ENCODE data around the gene LUC7L2. TPM values are rescaled to one million over a fixed set of nuclear protein-coding genes. Genes with fewer than 3 reads are reported as not detected.
"Not testable (repeated sequence)": the region's sequence is repeated elsewhere in the genome, so short reads cannot be mapped to it uniquely, and the experiment has no call there.

Gene LUC7L2
- total RNA-seq, 1 donor from 2014 or later, result 172 TPM

- H3K36me3 Mint-ChIP-seq (ENCODE audit: low read depth), result peaks cover 31% of the 10 kb centered on the region
- not testable (repeated sequence) for H3K9me3 Mint-ChIP-seq, H3K4me3 Mint-ChIP-seq
Observed at GRCh38 chr7:139425701-139426100, 66.0 kb downstream of the LUC7L2 start.

GRCh38 chr7:139426258-139427028 lies 66.7 kb downstream of the LUC7L2 start:
- H3K36me3 Mint-ChIP-seq (ENCODE audit: low read depth), result peaks cover 26% of the 10 kb centered on the region
- no peaks in the 10 kb centered on the region for H3K4me1 Mint-ChIP-seq
- H3K9me3 Mint-ChIP-seq, result no peaks in the 10 kb centered on the region
- intact Hi-C loops (cut with micrococcal nuclease), result no loop called here
- H3K27me3 Mint-ChIP-seq, result no peaks in the 10 kb centered on the region
- no peak for DNase-seq
- no peak overlapping the region for H3K27ac Mint-ChIP-seq
- H3K4me3 Mint-ChIP-seq, result no peak overlapping the region

More at GRCh38 chr7:139425701-139426100, 66.0 kb downstream of the LUC7L2 start:
- intact Hi-C loops (cut with micrococcal nuclease); H3K27ac Mint-ChIP-seq; H3K4me1 Mint-ChIP-seq; H3K27me3 Mint-ChIP-seq; DNase-seq: not testable (repeated sequence)

- Mint-ChIP-seq H3K27ac (no peak overlapping the region), H3K4me1 (no peaks in the 10 kb centered on the region), H3K27me3 (no peaks in the 10 kb centered on the region), H3K4me3 (no peak overlapping the region), H3K36me3 (ENCODE audit: low read depth) (peaks cover 23% of the 10 kb centered on the region), H3K9me3 (no peaks in the 10 kb centered on the region)
- no peak for DNase-seq
- intact Hi-C loops (cut with micrococcal nuclease), result no loop called here
Observed at GRCh38 chr7:139427029-139427420, 67.3 kb downstream of the LUC7L2 start.

- no peak overlapping the region for H3K4me3 Mint-ChIP-seq
- DNase-seq, result no peak
- H3K27me3 Mint-ChIP-seq, result no peaks in the 10 kb centered on the region
- intact Hi-C loops (cut with micrococcal nuclease), result no loop called here
- H3K27ac Mint-ChIP-seq, result no peak overlapping the region
- H3K9me3 Mint-ChIP-seq, result no peaks in the 10 kb centered on the region
- H3K36me3 Mint-ChIP-seq (ENCODE audit: low read depth), result peaks cover 17% of the 10 kb centered on the region
- no peaks in the 10 kb centered on the region for H3K4me1 Mint-ChIP-seq
Observed at GRCh38 chr7:139427788-139428187, 68.1 kb downstream of the LUC7L2 start.

- intact Hi-C loops (cut with micrococcal nuclease); DNase-seq; H3K4me1 Mint-ChIP-seq; H3K4me3 Mint-ChIP-seq; H3K27me3 Mint-ChIP-seq; H3K27ac Mint-ChIP-seq; H3K9me3 Mint-ChIP-seq: not testable (repeated sequence)
- peaks cover 11% of the 10 kb centered on the region for H3K36me3 Mint-ChIP-seq (ENCODE audit: low read depth)
Observed at GRCh38 chr7:139429735-139430134, 70.0 kb downstream of the LUC7L2 start.

GRCh38 chr7:139430443-139430842 lies 70.7 kb downstream of the LUC7L2 start:
- Mint-ChIP-seq H3K4me1 (peaks cover 7% of the 10 kb centered on the region), H3K4me3 (no peak overlapping the region), H3K27ac (peak overlapping the region; percentile 10), H3K9me3 (no peaks in the 10 kb centered on the region), H3K27me3 (no peaks in the 10 kb centered on the region), H3K36me3 (ENCODE audit: low read depth) (peaks cover 8% of the 10 kb centered on the region)
- intact Hi-C loops (cut with micrococcal nuclease), result no loop called here
- DNase-seq, result no peak

- no peak for DNase-seq
- Mint-ChIP-seq H3K27me3 (no peaks in the 10 kb centered on the region), H3K4me3 (no peak overlapping the region), H3K9me3 (no peaks in the 10 kb centered on the region), H3K27ac (no peak overlapping the region), H3K36me3 (ENCODE audit: low read depth) (peaks cover 8% of the 10 kb centered on the region), H3K4me1 (peaks cover 7% of the 10 kb centered on the region)
- intact Hi-C loops (cut with micrococcal nuclease), result no loop called here
Observed at GRCh38 chr7:139431010-139431409, 71.3 kb downstream of the LUC7L2 start.

- Mint-ChIP-seq H3K36me3 (ENCODE audit: low read depth) (peaks cover 8% of the 10 kb centered on the region), H3K4me3 (no peak overlapping the region), H3K27ac (no peak overlapping the region), H3K9me3 (no peaks in the 10 kb centered on the region), H3K27me3 (no peaks in the 10 kb centered on the region), H3K4me1 (peaks cover 7% of the 10 kb centered on the region)
- intact Hi-C loops (cut with micrococcal nuclease), result no loop called here
- no peak for DNase-seq
Observed at GRCh38 chr7:139431459-139431858, 71.8 kb downstream of the LUC7L2 start.

GRCh38 chr7:139436806-139437205 lies 77.1 kb downstream of the LUC7L2 start:
- Mint-ChIP-seq H3K4me3 (no peak overlapping the region), H3K4me1 (peaks cover 8% of the 10 kb centered on the region), H3K36me3 (ENCODE audit: low read depth) (no peaks in the 10 kb centered on the region), H3K9me3 (no peaks in the 10 kb centered on the region), H3K27me3 (no peaks in the 10 kb centered on the region), H3K27ac (no peak overlapping the region)
- intact Hi-C loops (cut with micrococcal nuclease), result no loop called here
- no peak for DNase-seq

- no peaks in the 10 kb centered on the region for H3K36me3 Mint-ChIP-seq (ENCODE audit: low read depth)
- intact Hi-C loops (cut with micrococcal nuclease), result no loop called here
- no peaks in the 10 kb centered on the region for H3K9me3 Mint-ChIP-seq
- H3K27ac Mint-ChIP-seq, result no peak overlapping the region
- no peak for DNase-seq
- H3K4me3 Mint-ChIP-seq, result no peak overlapping the region
- H3K27me3 Mint-ChIP-seq, result no peaks in the 10 kb centered on the region
- peaks cover 9% of the 10 kb centered on the region for H3K4me1 Mint-ChIP-seq
Observed at GRCh38 chr7:139439375-139439774, 79.7 kb downstream of the LUC7L2 start.

- Mint-ChIP-seq H3K36me3 (ENCODE audit: low read depth) (no peaks in the 10 kb centered on the region), H3K9me3 (no peaks in the 10 kb centered on the region), H3K27me3 (no peaks in the 10 kb centered on the region), H3K4me1 (peaks cover 6% of the 10 kb centered on the region), H3K27ac (peak overlapping the region; percentile 14), H3K4me3 (no peak overlapping the region)
- intact Hi-C loops (cut with micrococcal nuclease), result no loop called here
- no peak for DNase-seq
Observed at GRCh38 chr7:139441961-139442360, 82.3 kb downstream of the LUC7L2 start.

- no peak overlapping the region for H3K4me3 Mint-ChIP-seq
- intact Hi-C loops (cut with micrococcal nuclease), result no loop called here
- peaks cover 6% of the 10 kb centered on the region for H3K4me1 Mint-ChIP-seq
- DNase-seq, result no peak
- H3K27ac Mint-ChIP-seq, result no peak overlapping the region
- no peaks in the 10 kb centered on the region for H3K36me3 Mint-ChIP-seq (ENCODE audit: low read depth)
- no peaks in the 10 kb centered on the region for H3K9me3 Mint-ChIP-seq
- H3K27me3 Mint-ChIP-seq, result no peaks in the 10 kb centered on the region
Observed at GRCh38 chr7:139446051-139446890, 86.6 kb downstream of the LUC7L2 start.

- H3K36me3 Mint-ChIP-seq (ENCODE audit: low read depth), result no peaks in the 10 kb centered on the region
- no peak overlapping the region for H3K4me3 Mint-ChIP-seq
- H3K4me1 Mint-ChIP-seq, result no peaks in the 10 kb centered on the region
- intact Hi-C loops (cut with micrococcal nuclease), result no loop called here
- no peak overlapping the region for H3K27ac Mint-ChIP-seq
- DNase-seq, result no peak
- no peaks in the 10 kb centered on the region for H3K9me3 Mint-ChIP-seq
- no peaks in the 10 kb centered on the region for H3K27me3 Mint-ChIP-seq
Observed at GRCh38 chr7:139450851-139451250, 91.2 kb downstream of the LUC7L2 start.

GRCh38 chr7:139451638-139452037 lies 91.9 kb downstream of the LUC7L2 start:
- intact Hi-C loops (cut with micrococcal nuclease), result no loop called here
- Mint-ChIP-seq H3K4me3 (no peak overlapping the region), H3K27me3 (no peaks in the 10 kb centered on the region), H3K4me1 (no peaks in the 10 kb centered on the region), H3K9me3 (no peaks in the 10 kb centered on the region), H3K27ac (no peak overlapping the region), H3K36me3 (ENCODE audit: low read depth) (no peaks in the 10 kb centered on the region)
- no peak for DNase-seq

Data from activated CD4-positive, alpha-beta T cell treated with anti-CD3 and anti-CD28 coated beads, Interleukin-2, amount 10 ng/mL, durations not matched to agents 24 days and 14 days (primary cell).